H9 (cell line): ENCODE measurements around the gene SRCAP. TPM values are rescaled to one million over a fixed set of nuclear protein-coding genes. Genes with fewer than 3 reads are reported as not detected.

ENCODE experiments used
- DNase-seq: peaks from one replicate; pipeline ENCODE4 v3.0.0-alpha.2; 2017
- H2AFZ ChIP-seq: one replicate; pipeline ENCODE4 v1.6.1; 2013; ENCODE audit warnings: mild to moderate bottlenecking, low read length, control low read depth, moderate library complexity
- H2AK5ac ChIP-seq: 2 replicates; pipeline ENCODE4 v1.6.1; 2013; ENCODE audit warnings: low read length, control low read depth, mixed read lengths; ENCODE audit not compliant: insufficient read length
- H2BK120ac ChIP-seq: one replicate; pipeline ENCODE4 v1.6.1; 2013; ENCODE audit warnings: low read depth, mild to moderate bottlenecking, low read length, control low read depth, inconsistent platforms; ENCODE audit not compliant: poor library complexity, severe bottlenecking
- H2BK12ac ChIP-seq: 2 replicates; pipeline ENCODE4 v1.6.1; 2013; ENCODE audit warnings: low read length, control low read depth, mixed read lengths, low read depth; ENCODE audit not compliant: insufficient read length
- H2BK15ac ChIP-seq: 2 replicates; pipeline ENCODE4 v1.6.1; 2013; ENCODE audit warnings: low read depth, low read length, control low read depth
- H2BK20ac ChIP-seq: one replicate; pipeline ENCODE4 v1.6.1; 2013; ENCODE audit warnings: low read depth, mild to moderate bottlenecking, low read length, control low read depth, inconsistent platforms; ENCODE audit not compliant: poor library complexity, severe bottlenecking
- H2BK5ac ChIP-seq: 2 replicates; pipeline ENCODE4 v1.6.1; 2013; ENCODE audit warnings: low read length, control low read depth, mixed read lengths; ENCODE audit not compliant: insufficient read length
- H3K14ac ChIP-seq: 2 replicates; pipeline ENCODE4 v1.6.1; 2013; ENCODE audit warnings: low read length, control low read depth; ENCODE audit not compliant: insufficient read depth
- H3K18ac ChIP-seq: 2 replicates; pipeline ENCODE4 v1.6.1; 2013; ENCODE audit warnings: low read depth, mild to moderate bottlenecking, mixed read lengths, low read length, control low read depth; ENCODE audit not compliant: insufficient read length
- H3K23ac ChIP-seq: 2 replicates; pipeline ENCODE4 v1.6.1; 2013; ENCODE audit warnings: low read length, control low read depth, mixed read lengths, low read depth; ENCODE audit not compliant: insufficient read length
- H3K23me2 ChIP-seq: 2 replicates; pipeline ENCODE4 v1.6.1; 2013; ENCODE audit warnings: low read depth, mild to moderate bottlenecking, mixed read lengths, low read length, control low read depth; ENCODE audit not compliant: insufficient read length, poor library complexity, severe bottlenecking
- H3K27ac ChIP-seq: 2 replicates; pipeline ENCODE4 v1.5.1; 2013; ENCODE audit warnings: low read length, control low read depth, mixed read lengths, low read depth; ENCODE audit not compliant: insufficient read length
- H3K27me3 ChIP-seq: 2 replicates; pipeline ENCODE4 v1.6.1; 2013; ENCODE audit warnings: low read length, control low read depth, inconsistent platforms; ENCODE audit not compliant: insufficient read depth
- H3K4ac ChIP-seq: 2 replicates; pipeline ENCODE4 v1.6.1; 2013; ENCODE audit warnings: low read depth, mild to moderate bottlenecking, control low read depth, inconsistent platforms, low read length, moderate library complexity
- H3K4me1 ChIP-seq: 2 replicates; pipeline ENCODE4 v1.6.1; 2013; ENCODE audit warnings: low read length, control low read depth, inconsistent platforms; ENCODE audit not compliant: insufficient read depth
- H3K4me2 ChIP-seq: 2 replicates; pipeline ENCODE4 v1.6.1; 2013; ENCODE audit warnings: low read length, control low read depth, mixed read lengths; ENCODE audit not compliant: insufficient read length, insufficient read depth
- H3K56ac ChIP-seq: 2 replicates; pipeline ENCODE4 v1.6.1; 2013; ENCODE audit warnings: low read depth, mild to moderate bottlenecking, mixed read lengths, low read length, control low read depth; ENCODE audit not compliant: insufficient read length
- H3K79me1 ChIP-seq: 2 replicates; pipeline ENCODE4 v1.6.1; 2013; ENCODE audit warnings: low read depth, mild to moderate bottlenecking, moderate library complexity, low read length, control low read depth, inconsistent platforms; ENCODE audit not compliant: insufficient read depth, poor library complexity, severe bottlenecking
- H3K79me2 ChIP-seq: 2 replicates; pipeline ENCODE4 v1.6.1; 2013; ENCODE audit warnings: low read length, control low read depth, inconsistent platforms; ENCODE audit not compliant: insufficient read depth
- H3K9ac ChIP-seq: 2 replicates; pipeline ENCODE4 v1.6.1; 2013; ENCODE audit warnings: low read length, control low read depth, mixed read lengths; ENCODE audit not compliant: insufficient read length; ENCODE audit errors: extremely low read depth
- H3K9me3 ChIP-seq: one replicate; pipeline ENCODE4 v1.6.1; 2013; ENCODE audit warnings: low read depth, low read length, inconsistent platforms; ENCODE audit not compliant: control insufficient read depth
- H3T11ph ChIP-seq: one replicate; pipeline ENCODE4 v1.6.1; 2013; ENCODE audit warnings: mild to moderate bottlenecking, low read length, control low read depth, inconsistent platforms
- H4K20me1 ChIP-seq: one replicate; pipeline ENCODE4 v1.6.1; 2013; ENCODE audit not compliant: control insufficient read depth, insufficient read length, insufficient read depth
- H4K5ac ChIP-seq: 2 replicates; pipeline ENCODE4 v1.6.1; 2013; ENCODE audit warnings: low read depth, mild to moderate bottlenecking, mixed read lengths, low read length, control low read depth; ENCODE audit not compliant: insufficient read length
- H4K8ac ChIP-seq: replicated peaks from 2 replicates; pipeline ENCODE4 v1.6.1; 2013; ENCODE audit warnings: low read length, control low read depth, mixed read lengths, low read depth; ENCODE audit not compliant: insufficient read length
- H4K91ac ChIP-seq: 2 replicates; pipeline ENCODE4 v1.6.1; 2013; ENCODE audit warnings: low read depth, mild to moderate bottlenecking, moderate library complexity, mixed read lengths, low read length, control low read depth; ENCODE audit not compliant: insufficient read length
- H3K27ac Mint-ChIP-seq, 3 experiments: 2 replicates in 2 of 3; 3 replicates in 1 of 3; pipeline ENCODE4 v1.8.0; 2020 to 2021; ENCODE audit warnings: mixed read lengths in 3 of 3, mild to moderate bottlenecking in 1 of 3, moderate library complexity in 1 of 3
- H3K27me3 Mint-ChIP-seq: 2 replicates; pipeline ENCODE4 v1.8.0; 2021; ENCODE audit warnings: low read depth, mild to moderate bottlenecking, moderate library complexity, mixed read lengths
- H3K36me3 Mint-ChIP-seq, 3 experiments: 2 replicates in 2 of 3; 3 replicates in 1 of 3; pipeline ENCODE4 v1.8.0; 2020 to 2021; ENCODE audit warnings: low read depth in 3 of 3, mixed read lengths in 3 of 3; ENCODE audit not compliant: insufficient read depth in 1 of 3
- H3K4me1 Mint-ChIP-seq, 2 experiments: 2 replicates each; pipeline ENCODE4 v1.8.0; 2020; ENCODE audit warnings: mixed read lengths in 2 of 2
- H3K4me3 Mint-ChIP-seq, 2 experiments: 2 replicates in 1 of 2; 3 replicates in 1 of 2; pipeline ENCODE4 v1.8.0; 2020 to 2021; ENCODE audit warnings: mild to moderate bottlenecking in 2 of 2, mixed read lengths in 2 of 2, moderate library complexity in 1 of 2
- H3K9me3 Mint-ChIP-seq, 2 experiments: 2 replicates in 1 of 2; 3 replicates in 1 of 2; pipeline ENCODE4 v1.8.0; 2020; ENCODE audit warnings: mild to moderate bottlenecking in 2 of 2, mixed read lengths in 2 of 2, moderate library complexity in 1 of 2
- WGBS: extraction: QIAGEN DNeasy Blood & Tissue Kit; methylation state at CpG from one replicate; pipeline ENCODE4 v1.1.7; 2013; ENCODE audit warnings: missing lambda C conversion rate, low lambda C conversion rate, mixed read lengths; ENCODE audit not compliant: insufficient read length; ENCODE audit errors: extremely low coverage; 5-methylcytosine and 5-hydroxymethylcytosine counted together
- total RNA-seq: library from RNA; stranded (reverse); gene quantifications from 2 replicates; pipeline ENCODE4 v1.2.1, GENCODE V29; 2021
- TF ChIP-seq, protein P1 (sequence below): fragments of 200-600 bp; sonication (generic); conservative IDR thresholded peaks from 3 replicates; pipeline ENCODE4 v1.8.0; 2021; ENCODE audit warnings: antibody characterized with exemption, mild to moderate bottlenecking

SRCAP gene
- total RNA-seq, 1 experiment from 2014 or later, result 63.1 TPM

- Histone ChIP-seq H3K79me2 (no peaks in the 10 kb centered on the region), H3K27me3 (no peaks in the 10 kb centered on the region), H3K4me1 (no peaks in the 10 kb centered on the region), H2BK12ac (no peak overlapping the region), H2BK5ac (no peak overlapping the region), H3K56ac (no peak overlapping the region), H3K4me2 (no peak overlapping the region), H3K9ac (no peak overlapping the region), H2AFZ (no peak overlapping the region), H2BK20ac (no peak overlapping the region), H3K4ac (no peak overlapping the region), H3K27ac (no peak overlapping the region), H2BK15ac (no peak overlapping the region), H4K8ac (no peak overlapping the region), H2BK120ac (no peak overlapping the region), H3K14ac (no peak overlapping the region), H4K91ac (no peak overlapping the region), H4K5ac (no peak overlapping the region), H3K23ac (no peak overlapping the region), H2AK5ac (no peak overlapping the region), H3K23me2 (peaks cover 4% of the 10 kb centered on the region), H3K9me3 (no peaks in the 10 kb centered on the region), H3K18ac (no peak overlapping the region), H3T11ph (no peak overlapping the region), H3K79me1 (no peaks in the 10 kb centered on the region), H4K20me1 (no peaks in the 10 kb centered on the region)
- no peak for DNase-seq
- TF ChIP-seq, protein P1, sequence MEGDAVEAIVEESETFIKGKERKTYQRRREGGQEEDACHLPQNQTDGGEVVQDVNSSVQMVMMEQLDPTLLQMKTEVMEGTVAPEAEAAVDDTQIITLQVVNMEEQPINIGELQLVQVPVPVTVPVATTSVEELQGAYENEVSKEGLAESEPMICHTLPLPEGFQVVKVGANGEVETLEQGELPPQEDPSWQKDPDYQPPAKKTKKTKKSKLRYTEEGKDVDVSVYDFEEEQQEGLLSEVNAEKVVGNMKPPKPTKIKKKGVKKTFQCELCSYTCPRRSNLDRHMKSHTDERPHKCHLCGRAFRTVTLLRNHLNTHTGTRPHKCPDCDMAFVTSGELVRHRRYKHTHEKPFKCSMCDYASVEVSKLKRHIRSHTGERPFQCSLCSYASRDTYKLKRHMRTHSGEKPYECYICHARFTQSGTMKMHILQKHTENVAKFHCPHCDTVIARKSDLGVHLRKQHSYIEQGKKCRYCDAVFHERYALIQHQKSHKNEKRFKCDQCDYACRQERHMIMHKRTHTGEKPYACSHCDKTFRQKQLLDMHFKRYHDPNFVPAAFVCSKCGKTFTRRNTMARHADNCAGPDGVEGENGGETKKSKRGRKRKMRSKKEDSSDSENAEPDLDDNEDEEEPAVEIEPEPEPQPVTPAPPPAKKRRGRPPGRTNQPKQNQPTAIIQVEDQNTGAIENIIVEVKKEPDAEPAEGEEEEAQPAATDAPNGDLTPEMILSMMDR, result no peak
- no CpG with 5 or more reads among the region's 14 CpGs for WGBS
- Mint-ChIP-seq H3K9me3 (no peaks in the 10 kb centered on the region), H3K27ac (no peak overlapping the region), H3K4me3 (no peak overlapping the region), H3K36me3 (peaks cover 39 to 80% (median 65%) of the 10 kb centered on the region in 3 experiments), H3K27me3 (no peaks in the 10 kb centered on the region; the same call in 1 of the 2 replicates), H3K4me1 (peaks cover 2% of the 10 kb centered on the region in 2 experiments; a peak in 3 of 4 replicates)
Observed at GRCh38 chr16:30771726-30772125, 72.8 kb downstream of the SRCAP start.
